ENCODE measurements around the gene NREP.
"Not testable (repeated sequence)": the region's sequence is repeated elsewhere in the genome, so short reads cannot be mapped to it uniquely, and the experiment has no call there.

The NREP gene

DNA sequence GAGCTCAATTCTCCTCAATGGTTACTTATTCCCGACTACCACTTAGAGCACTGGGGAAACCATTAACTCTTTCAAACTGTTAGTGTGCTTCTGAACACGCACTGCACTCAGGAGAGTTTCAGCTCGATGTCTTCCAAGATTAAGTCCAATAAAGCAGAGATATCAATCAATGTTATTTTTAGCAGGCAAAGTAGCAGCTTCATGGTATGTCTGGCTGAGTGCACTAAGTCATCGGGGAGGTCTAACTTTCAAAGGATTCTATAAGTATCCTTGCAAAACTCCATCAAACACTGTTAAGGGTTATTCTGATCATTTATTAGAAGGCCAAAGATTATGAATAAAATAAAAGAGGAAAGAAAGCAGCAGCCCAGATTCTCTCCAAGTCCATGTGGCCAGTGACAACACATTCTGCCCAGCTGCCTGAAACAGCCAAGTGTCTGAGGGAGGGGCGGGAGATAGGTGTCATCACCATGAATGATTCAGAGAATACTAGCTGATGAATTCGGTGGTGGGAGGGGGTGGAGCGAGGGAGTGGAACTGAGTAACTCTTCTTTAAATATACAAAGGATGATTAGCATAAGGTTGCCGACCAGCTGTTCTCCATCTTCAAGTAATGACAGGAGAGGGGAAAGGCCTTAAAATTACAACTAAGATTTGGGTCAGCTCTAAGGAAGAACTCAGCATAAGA lies 21.3 kb downstream of the NREP start:
- DNase-seq, result no peak

DNA sequence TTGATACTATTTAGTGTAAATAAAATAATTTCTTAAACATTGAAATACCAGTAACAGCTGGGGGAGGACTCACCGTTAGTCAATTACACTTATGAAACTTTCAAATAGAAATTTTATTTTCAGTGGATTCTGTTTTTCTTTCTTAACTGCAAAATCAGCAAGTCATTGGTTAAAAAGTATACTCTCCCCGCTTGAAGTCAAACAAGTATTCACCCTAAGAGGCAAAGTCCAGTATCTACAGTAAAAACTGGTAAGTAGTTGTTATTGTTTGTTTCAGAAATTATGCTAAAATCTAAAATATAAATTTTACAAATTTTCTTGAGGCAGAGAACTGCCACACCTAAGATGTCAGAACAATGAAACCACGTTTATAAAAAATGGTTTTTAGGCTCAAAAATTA lies 22.4 kb downstream of the NREP start:
- no peak for DNase-seq

- no peak for DNase-seq
Observed at GRCh38 chr5:111734013-111734412, 23.0 kb downstream of the NREP start.

- DNase-seq, result no peak
Observed at GRCh38 chr5:111733571-111733970, 23.4 kb downstream of the NREP start.

DNA sequence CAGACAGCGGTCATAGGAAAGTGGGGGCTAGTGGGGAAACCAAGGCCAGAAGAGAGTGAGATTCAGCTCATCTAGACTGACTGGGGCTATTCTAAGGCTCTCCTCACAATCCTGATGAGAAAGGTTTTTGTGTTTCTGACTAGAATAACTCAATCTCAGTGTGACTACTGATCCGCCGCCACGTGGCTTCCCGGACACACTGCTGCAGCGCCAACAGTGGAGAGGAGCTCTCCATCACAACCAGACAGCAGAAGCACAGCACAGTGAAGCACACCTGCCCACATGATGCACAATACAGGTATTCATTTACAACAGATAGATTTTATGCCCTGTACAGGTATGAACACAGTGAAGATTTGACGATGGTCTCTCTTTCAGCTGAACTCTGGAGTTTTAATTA lies 25.4 kb downstream of the NREP start:
- no peak for DNase-seq

- no peak for DNase-seq
Observed at GRCh38 chr5:111730659-111731382, 26.2 kb downstream of the NREP start.

DNA sequence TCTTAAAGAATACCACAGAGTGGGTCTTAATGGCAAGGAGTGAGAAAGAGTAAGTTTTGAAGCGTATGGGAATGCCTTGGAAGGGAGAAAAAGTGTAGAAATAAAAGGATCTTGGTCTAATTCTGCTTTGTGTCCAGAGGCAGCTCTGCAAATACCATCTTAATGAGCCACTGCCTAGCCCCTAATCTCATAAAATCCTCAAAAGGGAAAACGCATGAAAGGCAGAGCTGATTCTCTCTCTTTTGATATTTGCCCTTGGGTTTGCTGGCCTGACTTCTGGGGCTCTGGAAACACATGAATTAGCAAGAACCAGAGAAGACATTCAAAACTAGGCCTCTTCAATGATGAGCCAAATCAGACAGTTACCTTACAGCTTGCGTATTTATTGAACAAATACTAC lies 28.1 kb downstream of the NREP start:
- DNase-seq, result no peak

DNA sequence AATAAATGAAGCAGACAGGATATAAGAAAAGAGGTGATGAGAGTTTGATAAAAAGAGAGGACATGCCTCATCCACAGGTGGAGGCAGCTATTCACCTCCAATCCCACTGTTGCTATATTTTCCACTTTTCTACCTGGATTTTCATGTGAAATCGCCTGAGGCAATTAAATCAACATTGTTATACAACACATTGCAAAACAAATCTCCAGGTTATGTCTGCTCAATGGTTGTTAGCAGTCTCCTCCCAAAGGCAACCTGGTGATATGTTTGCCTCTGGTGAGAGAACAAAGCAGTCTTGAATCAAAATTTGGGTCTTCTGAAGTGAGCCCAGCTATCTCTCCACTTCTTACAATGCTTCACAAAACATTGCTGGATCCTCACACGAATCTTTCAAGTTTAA lies 30.0 kb downstream of the NREP start:
- no peak for DNase-seq

DNA sequence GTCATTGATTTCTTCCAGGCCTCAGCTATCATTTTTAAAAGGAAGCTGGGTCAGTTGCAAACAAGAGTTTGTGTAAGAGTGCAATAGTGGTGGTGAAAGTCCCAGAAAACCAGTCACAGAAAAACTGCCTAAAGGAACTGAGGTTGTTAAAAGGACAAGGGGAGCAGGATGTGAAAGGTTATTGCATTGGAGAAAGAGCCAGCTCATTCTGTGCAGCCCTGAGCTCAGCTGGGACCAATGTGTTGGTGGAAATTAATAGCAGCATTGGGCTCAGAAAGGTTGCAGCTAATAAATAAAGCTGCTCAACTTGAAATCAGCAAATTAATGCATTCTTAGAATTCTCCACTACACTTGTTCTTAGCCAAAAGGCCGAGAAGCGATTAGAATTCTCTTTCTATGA lies 34.9 kb downstream of the NREP start:
- DNase-seq, result no peak

DNA sequence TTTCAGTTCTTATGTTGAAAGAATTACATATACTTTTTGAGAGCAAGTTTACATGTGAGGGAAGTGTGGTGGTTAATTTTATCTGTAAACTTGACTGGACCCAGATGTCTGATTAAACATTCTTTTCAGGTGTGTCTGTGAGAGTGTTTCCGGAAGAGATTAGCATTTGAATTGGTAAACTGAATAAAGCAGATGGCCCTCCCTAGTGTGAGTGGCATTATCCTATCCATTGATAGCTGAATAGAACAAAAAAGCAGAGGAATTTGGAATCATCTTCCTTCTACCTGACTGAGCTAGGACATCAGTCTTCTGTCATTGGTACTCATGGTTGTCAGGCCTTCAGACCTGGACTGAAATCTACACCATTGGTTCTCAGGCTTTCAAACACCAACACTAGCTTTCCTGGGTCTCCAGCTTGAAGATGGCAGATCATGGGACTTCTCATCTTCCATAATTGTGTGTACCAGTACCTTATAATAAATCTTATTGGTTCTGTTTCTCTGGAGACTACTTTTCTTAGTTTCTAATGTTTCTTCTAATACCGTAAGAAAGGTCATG lies 36.6 kb downstream of the NREP start:
- DNase-seq, result no peak

DNA sequence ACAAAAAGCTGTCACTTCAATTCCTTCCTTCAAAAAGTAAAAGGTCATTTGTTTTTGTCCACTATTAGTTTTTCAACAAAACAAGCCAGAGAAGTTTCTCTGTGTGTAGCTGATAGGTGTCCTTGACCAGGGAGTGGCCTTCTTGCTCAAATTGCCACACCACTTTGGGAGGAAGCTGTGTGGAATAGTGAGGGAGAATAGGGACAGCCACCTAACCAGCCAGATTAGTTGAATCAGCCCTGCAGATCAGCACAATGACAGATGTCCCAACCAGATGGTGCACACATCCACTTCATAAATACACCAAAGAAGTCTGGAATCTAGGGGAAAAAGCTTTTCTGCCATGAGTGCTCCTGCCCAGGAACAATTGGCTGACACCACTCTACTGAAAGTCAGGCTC lies 37.2 kb downstream of the NREP start:
- no peak for DNase-seq

DNA sequence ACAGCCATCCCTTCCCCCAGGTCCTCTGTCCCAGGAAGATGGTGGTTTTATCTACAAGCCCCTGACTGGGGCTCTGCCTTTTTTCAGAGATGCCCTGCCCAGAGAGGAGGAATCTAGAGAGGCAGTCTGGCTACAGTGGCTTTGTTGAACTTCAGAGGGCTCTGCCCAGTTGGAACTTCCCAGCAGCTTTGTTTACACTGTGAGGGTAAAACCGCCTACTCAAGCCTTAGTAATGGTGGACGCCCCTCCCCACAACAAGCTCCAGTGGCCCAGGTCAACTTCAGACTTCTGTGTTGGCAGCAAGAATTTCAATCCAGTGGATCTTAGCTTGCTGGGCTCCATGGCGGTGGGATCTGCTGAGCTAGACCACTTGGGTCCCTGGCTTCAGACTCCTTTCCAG lies 40.2 kb downstream of the NREP start:
- DNase-seq, result not testable (repeated sequence)

GRCh38 chr5:111707630-111708164 lies 49.3 kb downstream of the NREP start:
- no peak for DNase-seq

- no peak for DNase-seq
Observed at GRCh38 chr5:111706345-111706744, 50.6 kb downstream of the NREP start.

DNA sequence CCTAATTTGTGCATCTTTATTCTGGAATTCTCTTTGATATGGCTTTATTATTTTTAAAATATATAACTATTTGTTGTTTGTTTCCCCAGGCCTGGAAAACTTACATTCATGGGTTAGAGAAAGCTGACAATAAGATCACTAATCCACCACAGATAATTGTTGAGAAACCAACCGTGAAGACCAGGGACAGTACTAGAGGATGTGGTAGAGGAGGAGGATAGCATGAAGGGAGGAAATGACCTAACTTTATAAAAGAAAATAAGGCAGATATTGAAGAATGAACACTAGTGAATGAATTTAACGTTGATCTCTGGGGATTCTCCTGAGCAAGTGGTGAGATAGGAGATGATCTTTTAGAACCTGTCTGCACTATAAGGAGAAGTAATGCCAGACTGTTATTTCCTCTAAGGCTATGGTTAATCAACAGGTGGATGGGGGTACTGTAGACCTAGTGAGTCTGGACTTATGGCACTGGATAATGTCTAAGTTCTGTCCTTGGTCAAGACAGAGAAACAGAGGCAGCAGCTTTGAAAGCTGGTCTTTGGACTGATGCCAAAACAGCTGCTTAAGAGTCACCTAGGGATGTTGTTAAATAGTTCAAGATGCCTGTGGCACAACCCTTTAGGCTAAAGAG lies 52.4 kb downstream of the NREP start:
- no peak for DNase-seq

DNA sequence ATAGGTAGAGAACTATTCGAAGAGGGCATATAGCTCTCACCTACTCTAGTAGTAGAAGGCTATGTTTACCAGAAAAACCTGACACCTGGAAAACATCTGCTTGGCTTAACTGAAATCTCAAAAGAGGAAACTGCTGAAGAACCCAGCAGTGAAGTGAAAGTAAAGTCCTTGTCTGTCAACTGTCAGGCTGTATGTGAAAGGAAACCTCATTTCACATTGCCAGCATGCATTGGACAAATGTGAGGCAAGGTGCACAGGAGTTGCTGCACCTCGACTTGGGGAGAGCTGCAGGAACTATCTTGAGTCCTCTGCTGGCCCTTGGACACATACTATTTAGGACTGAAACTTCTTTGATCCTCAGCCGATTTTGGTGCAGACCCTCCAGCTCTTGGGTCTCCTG lies 53.3 kb downstream of the NREP start:
- no peak for DNase-seq

DNA sequence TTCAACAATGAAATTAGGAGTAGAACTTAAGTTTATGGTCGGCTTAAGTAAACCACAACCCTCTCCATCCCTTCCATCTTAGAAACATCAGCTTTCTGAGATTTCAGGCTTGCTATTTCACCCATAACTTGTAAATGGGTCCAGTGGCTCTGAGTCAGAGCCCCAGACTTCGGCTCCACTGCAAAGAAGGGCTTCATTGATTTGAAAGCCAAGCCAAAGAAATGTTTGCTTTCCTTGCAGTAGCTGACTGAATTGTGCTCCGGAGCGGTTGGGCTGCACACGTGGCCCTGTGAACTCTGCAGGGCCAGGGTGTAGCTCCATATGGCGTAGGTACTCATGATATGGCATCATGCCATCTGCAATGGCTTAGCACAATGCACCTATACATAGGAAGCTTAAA lies 57.0 kb downstream of the NREP start:
- no peak for DNase-seq

DNA sequence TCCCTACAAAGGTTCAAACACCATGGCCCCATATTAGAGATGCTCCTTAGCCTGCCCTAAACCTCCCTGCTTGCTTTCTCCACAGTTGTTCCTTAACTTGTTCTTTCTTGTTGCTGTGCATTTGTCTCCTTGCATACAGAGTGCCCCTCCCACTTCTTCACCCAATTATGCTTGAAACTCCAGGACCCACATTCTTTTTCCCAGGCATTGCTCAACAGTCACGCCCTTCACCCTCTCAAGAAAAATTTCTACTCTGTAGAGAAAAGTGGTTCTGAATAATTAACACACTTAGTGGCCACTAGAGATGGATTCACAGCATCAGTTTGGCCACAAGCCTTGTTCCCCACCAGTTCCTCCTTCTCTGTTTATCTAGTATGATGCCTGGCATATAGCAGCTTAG lies 57.7 kb downstream of the NREP start:
- DNase-seq, result no peak

- DNase-seq, result no peak
Observed at GRCh38 chr5:111697881-111698757, 58.9 kb downstream of the NREP start.

GRCh38 chr5:111697215-111697614 lies 59.8 kb downstream of the NREP start:
- no peak for DNase-seq

- DNase-seq, result no peak
Observed at GRCh38 chr5:111695991-111696390, 61.0 kb downstream of the NREP start.

DNA sequence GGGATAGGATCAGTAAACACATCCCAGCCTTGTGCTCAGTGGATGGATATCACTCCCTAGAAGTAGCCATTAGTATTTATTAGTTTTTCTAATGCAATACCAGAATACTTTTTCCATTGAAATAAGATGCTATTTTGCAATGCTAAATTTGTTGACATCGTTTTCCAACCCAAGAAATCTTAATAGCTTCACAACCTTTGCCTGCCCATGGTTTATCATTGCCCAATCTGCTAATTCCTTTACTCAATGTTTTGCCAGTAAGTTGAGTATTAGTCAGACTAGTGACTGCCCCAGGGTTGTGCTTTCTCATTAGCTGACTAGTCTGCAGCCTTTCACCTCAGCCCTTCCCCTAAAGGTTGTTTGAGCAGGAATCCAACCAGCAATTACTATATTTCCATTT lies 62.9 kb downstream of the NREP start:
- DNase-seq, result no peak

- no peak for DNase-seq
Observed at GRCh38 chr5:111691914-111692313, 65.1 kb downstream of the NREP start.

Measured in activated effector memory CD4-positive, alpha-beta T cell treated with Interleukin-2 at 50 U/mL for 16 hours (primary cell).